CD4-positive, alpha-beta T cell (primary cell): ENCODE data around the gene NIPAL4. TPM values are rescaled to one million over a fixed set of nuclear protein-coding genes. Genes with fewer than 3 reads are reported as not detected.

ENCODE experiments used
- ATAC-seq: fragments of 200-7000 bp; cut with Tn5 transposase; one replicate; pipeline ENCODE4 v1.10.0; 2022; ENCODE audit warnings: mild to moderate bottlenecking; ENCODE audit not compliant: poor library complexity
- CTCF ChIA-PET: fragments of 350-600 bp; sonication (Branson Sonifier 250); formaldehyde crosslinking; loops from one replicate; lab custom pipeline; 2021; ENCODE audit warnings: antibody characterized with exemption, inconsistent platforms; lab: Charles Lee
- POLR2A ChIA-PET: fragments of 350-600 bp; sonication (Branson Sonifier 250); formaldehyde crosslinking; loops from one replicate; lab custom pipeline; 2021; ENCODE audit warnings: antibody characterized with exemption, inconsistent platforms; lab: Charles Lee
- DNase-seq, 14 experiments: peaks; one replicate each; pipeline ENCODE4 v3.0.0-alpha.2; 2013 to 2020; ENCODE audit warnings: mixed read lengths in 2 of 14
- H3K27ac ChIP-seq, 2 donors: one replicate each; pipeline versions ENCODE4 v1.5.1 to v1.7.0; 2013; ENCODE audit warnings: low read length in 2 of 2, low read depth in 1 of 2, mild to moderate bottlenecking in 1 of 2
- H3K27me3 ChIP-seq, 2 experiments: 1 replicate in 1 of 2; 2 replicates in 1 of 2; pipeline versions ENCODE4 v1.6.1 to v1.7.0; 2013; ENCODE audit warnings: low read length in 2 of 2, control low read depth in 1 of 2, mild to moderate bottlenecking in 1 of 2, moderate library complexity in 1 of 2; ENCODE audit not compliant: insufficient read depth in 2 of 2, control insufficient read depth in 1 of 2
- H3K36me3 ChIP-seq: one replicate; pipeline ENCODE4 v1.6.1; 2013; ENCODE audit warnings: low read length, control low read depth; ENCODE audit not compliant: insufficient read depth
- H3K4me1 ChIP-seq: one replicate; pipeline ENCODE4 v1.6.1; 2013; ENCODE audit warnings: low read length, control low read depth; ENCODE audit not compliant: insufficient read depth
- H3K4me3 ChIP-seq: one replicate; pipeline ENCODE4 v1.5.1; 2013; ENCODE audit warnings: mild to moderate bottlenecking, low read length, moderate library complexity
- H3K9me3 ChIP-seq, 2 experiments: 1 replicate in 1 of 2; 2 replicates in 1 of 2; pipeline versions ENCODE4 v1.6.1 to v1.7.0; 2013; ENCODE audit warnings: low read length in 2 of 2, mild to moderate bottlenecking in 2 of 2, control low read depth in 1 of 2, moderate library complexity in 1 of 2; ENCODE audit not compliant: control insufficient read depth in 1 of 2, insufficient read depth in 1 of 2
- H3K27ac Mint-ChIP-seq: one replicate; pipeline ENCODE4 v1.8.0; 2020; ENCODE audit warnings: mixed read lengths
- H3K27me3 Mint-ChIP-seq: one replicate; pipeline ENCODE4 v1.8.0; 2021; ENCODE audit warnings: mixed read lengths
- H3K36me3 Mint-ChIP-seq: one replicate; pipeline ENCODE4 v1.8.0; 2021; ENCODE audit warnings: low read depth, mixed read lengths
- H3K4me1 Mint-ChIP-seq: one replicate; pipeline ENCODE4 v1.8.0; 2021; ENCODE audit warnings: low read depth, mixed read lengths
- H3K4me3 Mint-ChIP-seq: one replicate; pipeline ENCODE4 v1.8.0; 2020; ENCODE audit warnings: mild to moderate bottlenecking, mixed read lengths
- H3K9me3 Mint-ChIP-seq: one replicate; pipeline ENCODE4 v1.8.0; 2020; ENCODE audit warnings: mixed read lengths
- CTCF ChIP-seq: fragments of 200-600 bp; IDR thresholded peaks from one replicate; pipeline ENCODE4 v1.8.0; 2022; ENCODE audit warnings: antibody characterized with exemption, mild to moderate bottlenecking
- intact Hi-C, 2 experiments: fragments of 100-400 bp; cut with DNase I in 1 of 2; cut with micrococcal nuclease in 1 of 2; formaldehyde crosslinking; loops; one replicate each; pipeline versions ENCODE4 v1.15.1 to v1.9.0; 2023 to 2025; cut with DNase I, micrococcal nuclease
- total RNA-seq, 174 experiments: library from RNA in 2 of 174; stranded (reverse) in 2 of 174; gene quantifications; one replicate each; pipeline ENCODE4 v1.2.3 and lab custom pipeline; 2021 to 2026

The NIPAL4 gene
- total RNA-seq, 2 experiments from 2014 or later = 0.16 to 0.45 TPM

- no peaks in the 10 kb centered on the region for H3K27me3 ChIP-seq
- H3K4me1 ChIP-seq = peaks cover 46% of the 10 kb centered on the region
- no peak for TF ChIP-seq CTCF
- H3K27ac ChIP-seq = no peak overlapping the region
- peak in 1 of 14 experiments; percentile 26 for DNase-seq
- no peak overlapping the region for H3K4me3 ChIP-seq
- ATAC-seq = no peak
- H3K36me3 ChIP-seq = peaks cover 88% of the 10 kb centered on the region
- H3K9me3 ChIP-seq = no peaks in the 10 kb centered on the region
- H3K4me1 Mint-ChIP-seq = peaks cover 17% of the 10 kb centered on the region
- H3K9me3 Mint-ChIP-seq = no peaks in the 10 kb centered on the region
- intact Hi-C loops = no loop called here
- no peak overlapping the region for H3K4me3 Mint-ChIP-seq
- ChIA-PET POLR2A (no interaction called here), CTCF (no interaction called here)
- H3K27ac Mint-ChIP-seq = no peak overlapping the region
- peaks cover 43% of the 10 kb centered on the region for H3K36me3 Mint-ChIP-seq
- H3K27me3 Mint-ChIP-seq = no peaks in the 10 kb centered on the region
Observed at GRCh38 chr5:157484768-157485167, 24.8 kb downstream of the NIPAL4 start.

GRCh38 chr5:157485340-157485739 is 25.3 kb downstream of the NIPAL4 start:
- Histone ChIP-seq H3K27me3 (no peaks in the 10 kb centered on the region), H3K9me3 (no peaks in the 10 kb centered on the region), H3K4me3 (no peak overlapping the region), H3K36me3 (peaks cover 88% of the 10 kb centered on the region), H3K4me1 (peaks cover 40% of the 10 kb centered on the region), H3K27ac (no peak overlapping the region)
- CTCF ChIA-PET = no interaction called here
- ATAC-seq = no peak
- Mint-ChIP-seq H3K36me3 (peaks cover 43% of the 10 kb centered on the region), H3K9me3 (no peaks in the 10 kb centered on the region), H3K4me1 (peaks cover 17% of the 10 kb centered on the region), H3K4me3 (no peak overlapping the region), H3K27ac (no peak overlapping the region), H3K27me3 (no peaks in the 10 kb centered on the region)
- DNase-seq = no peak
- POLR2A ChIA-PET = no interaction called here
- TF ChIP-seq CTCF = no peak
- intact Hi-C loops = no loop called here

- ChIA-PET CTCF (no interaction called here), POLR2A (no interaction called here)
- H3K27me3 Mint-ChIP-seq = no peaks in the 10 kb centered on the region
- Histone ChIP-seq H3K9me3 (no peaks in the 10 kb centered on the region), H3K36me3 (peaks cover 86% of the 10 kb centered on the region), H3K27ac (no peak overlapping the region), H3K27me3 (no peaks in the 10 kb centered on the region), H3K4me3 (no peak overlapping the region), H3K4me1 (peaks cover 35% of the 10 kb centered on the region)
- ATAC-seq = no peak
- H3K27ac Mint-ChIP-seq = no peak overlapping the region
- TF ChIP-seq CTCF = no peak
- H3K36me3 Mint-ChIP-seq = peaks cover 43% of the 10 kb centered on the region
- DNase-seq = no peak
- H3K4me1 Mint-ChIP-seq = peaks cover 17% of the 10 kb centered on the region
- intact Hi-C loops = no loop called here
- H3K9me3 Mint-ChIP-seq = no peaks in the 10 kb centered on the region
- no peak overlapping the region for H3K4me3 Mint-ChIP-seq
Observed at GRCh38 chr5:157485811-157486210, 25.8 kb downstream of the NIPAL4 start.
